Spinal cord (tissue), 10 donors: ENCODE data around the gene LGALSL. TPM values are rescaled to one million over a fixed set of nuclear protein-coding genes. Genes with fewer than 3 reads are reported as not detected.

Experiments used
- DNase-seq, 6 donors: peaks; one replicate each; pipeline versions ENCODE4 v3.0.0 to v3.0.0-alpha.2; 2013 to 2015; ENCODE audit warnings: low spot score in 6 of 6, low read depth in 4 of 6
- H3K27ac ChIP-seq: one replicate; pipeline ENCODE4 v1.5.1; 2013; ENCODE audit warnings: low read depth, low read length, control low read depth
- H3K27me3 ChIP-seq: one replicate; pipeline ENCODE4 v1.6.1; 2013; ENCODE audit warnings: low read length; ENCODE audit not compliant: control insufficient read depth, insufficient read depth
- H3K36me3 ChIP-seq: one replicate; pipeline ENCODE4 v1.6.1; 2013; ENCODE audit warnings: low read length; ENCODE audit not compliant: control insufficient read depth, insufficient read depth
- H3K4me1 ChIP-seq: one replicate; pipeline ENCODE4 v1.6.1; 2013; ENCODE audit warnings: low read length; ENCODE audit not compliant: control insufficient read depth, insufficient read depth
- H3K4me3 ChIP-seq: one replicate; pipeline ENCODE4 v1.5.1; 2013; ENCODE audit warnings: low read depth, low read length, control low read depth
- H3K9me3 ChIP-seq: one replicate; pipeline ENCODE4 v1.6.1; 2013; ENCODE audit warnings: low read length; ENCODE audit not compliant: control insufficient read depth, insufficient read depth
- WGBS: methylation state at CpG from one replicate; pipeline ENCODE4 v1.1.5; 2013; ENCODE audit warnings: missing lambda C conversion rate; ENCODE audit not compliant: insufficient coverage; 5-methylcytosine and 5-hydroxymethylcytosine counted together
- polyA plus RNA-seq, 2 donors: library from polyadenylated mRNA; unstranded; fragments of 120-200 nt; gene quantifications; one replicate each; pipeline ENCODE4 v1.2.1, GENCODE V29; 2013; ENCODE audit not compliant: insufficient read length in 2 of 2
- total RNA-seq, 2 donors: library from RNA; depleted of rRNA in 1 of 2; stranded (reverse); fragments of 120-200 nt in 1 of 2; fragments of >200 nt in 1 of 2; gene quantifications; one replicate each; pipeline versions ENCODE4 v1.2.3 to v1.2.4, GENCODE V29; 2013 to 2014
- donor health status: healthy.

LGALSL gene
- total and polyA plus RNA-seq, 4 donors: 19.8 to 50.2 (median 38.5) TPM

GRCh38 chr2:64504774-64505720 lies 51.1 kb downstream of the LGALSL start:
- 82% methylated on average over 15 of the region's 16 CpGs for WGBS
- Histone ChIP-seq H3K27me3 (no peaks in the 10 kb centered on the region), H3K4me1 (no peaks in the 10 kb centered on the region), H3K36me3 (no peaks in the 10 kb centered on the region), H3K27ac (no peak overlapping the region), H3K4me3 (no peak overlapping the region), H3K9me3 (no peaks in the 10 kb centered on the region)
- DNase-seq: no peak

GRCh38 chr2:64506686-64507085 lies 52.7 kb downstream of the LGALSL start:
- no peak for DNase-seq
- H3K36me3 ChIP-seq: no peaks in the 10 kb centered on the region
- no peaks in the 10 kb centered on the region for H3K4me1 ChIP-seq
- no CpG with 5 or more reads among the region's 2 CpGs for WGBS
- H3K9me3 ChIP-seq: no peaks in the 10 kb centered on the region
- no peak overlapping the region for H3K27ac ChIP-seq
- H3K4me3 ChIP-seq: no peak overlapping the region
- H3K27me3 ChIP-seq: no peaks in the 10 kb centered on the region

Other genes starting within 250 kb of the LGALSL start
- 10 to 100 TPM; 38.0 to 63.6 TPM for gene AFTPH, start 70.2 kb downstream of the LGALSL start, total RNA-seq
- 10 to 100 TPM; 48.3 to 52.8 TPM for gene AFTPH, start 70.2 kb downstream of the LGALSL start, polyA plus RNA-seq
- gene SERTAD2, start 199.8 kb downstream of the LGALSL start, total RNA-seq: 1 to 10 TPM; 5.0 to 7.7 TPM
- gene SERTAD2, start 199.8 kb downstream of the LGALSL start, polyA plus RNA-seq: 10 to 100 TPM; 11.7 to 15.4 TPM